Testis (tissue), 2 donors: ENCODE results near the gene H1-8.

Experiments
- POLR2A ChIP-seq: fragments of 450-650 bp; IDR thresholded peaks from one replicate; pipeline ENCODE4 v1.6.1; 2017; ENCODE audit warnings: antibody characterized with exemption, mild to moderate bottlenecking, moderate library complexity
- TF ChIP-seq, protein P1 (sequence below), 3 experiments: fragments of 450-650 bp in 2 of 3; fragments of 200-600 bp in 1 of 3; sonication (generic) in 1 of 3; IDR thresholded peaks; one replicate each; pipeline ENCODE4 v1.5.1; 2016 to 2019; ENCODE audit warnings: antibody characterized with exemption in 3 of 3, mild to moderate bottlenecking in 2 of 3, moderate library complexity in 1 of 3

DNA sequence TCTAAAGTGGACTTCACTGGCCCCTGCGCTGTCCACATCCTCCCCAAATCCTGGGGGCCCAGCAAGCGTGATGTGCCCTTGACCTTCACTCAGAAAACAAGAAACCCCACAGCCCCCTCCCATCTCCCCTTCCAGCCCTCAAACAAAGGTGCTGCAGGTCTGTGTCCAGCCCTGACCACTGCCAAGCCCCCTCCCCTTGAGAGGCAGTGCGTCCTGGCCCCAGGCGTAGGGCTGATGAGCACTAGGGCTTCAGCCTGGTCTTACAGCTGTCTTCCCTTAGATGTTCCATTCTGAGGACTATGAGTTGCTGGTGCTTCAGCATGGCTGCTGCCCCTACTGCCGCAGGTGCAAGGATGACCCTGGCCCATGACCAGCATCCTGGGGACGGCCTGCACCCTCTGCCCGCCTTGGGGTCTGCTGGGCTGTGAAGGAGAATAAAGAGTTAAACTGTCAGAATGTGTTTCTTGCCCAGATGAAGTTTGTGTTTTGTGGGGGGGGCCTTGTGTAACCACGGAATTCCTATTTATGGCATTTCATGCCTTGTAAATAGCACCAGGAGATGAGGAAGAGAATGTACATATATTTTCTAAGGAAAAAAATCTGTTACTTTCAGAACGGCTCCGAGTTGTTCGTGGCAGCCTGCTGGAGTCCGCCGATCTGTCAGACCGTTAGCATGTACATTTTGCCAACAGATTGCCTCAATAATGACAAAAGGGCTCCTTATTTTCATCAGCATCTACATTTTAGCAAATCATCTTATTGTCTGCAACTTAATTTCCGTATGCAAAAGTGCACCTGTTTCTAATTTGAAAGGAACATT lies 22.9 kb upstream of the H1-8 start:
- TF ChIP-seq, protein P1, sequence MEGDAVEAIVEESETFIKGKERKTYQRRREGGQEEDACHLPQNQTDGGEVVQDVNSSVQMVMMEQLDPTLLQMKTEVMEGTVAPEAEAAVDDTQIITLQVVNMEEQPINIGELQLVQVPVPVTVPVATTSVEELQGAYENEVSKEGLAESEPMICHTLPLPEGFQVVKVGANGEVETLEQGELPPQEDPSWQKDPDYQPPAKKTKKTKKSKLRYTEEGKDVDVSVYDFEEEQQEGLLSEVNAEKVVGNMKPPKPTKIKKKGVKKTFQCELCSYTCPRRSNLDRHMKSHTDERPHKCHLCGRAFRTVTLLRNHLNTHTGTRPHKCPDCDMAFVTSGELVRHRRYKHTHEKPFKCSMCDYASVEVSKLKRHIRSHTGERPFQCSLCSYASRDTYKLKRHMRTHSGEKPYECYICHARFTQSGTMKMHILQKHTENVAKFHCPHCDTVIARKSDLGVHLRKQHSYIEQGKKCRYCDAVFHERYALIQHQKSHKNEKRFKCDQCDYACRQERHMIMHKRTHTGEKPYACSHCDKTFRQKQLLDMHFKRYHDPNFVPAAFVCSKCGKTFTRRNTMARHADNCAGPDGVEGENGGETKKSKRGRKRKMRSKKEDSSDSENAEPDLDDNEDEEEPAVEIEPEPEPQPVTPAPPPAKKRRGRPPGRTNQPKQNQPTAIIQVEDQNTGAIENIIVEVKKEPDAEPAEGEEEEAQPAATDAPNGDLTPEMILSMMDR (IDR thresholded peaks at IDR 0.05): no peak
- TF ChIP-seq POLR2A: no peak
